ENCODE data around the gene TIMP4. TPM values are rescaled to one million over a fixed set of nuclear protein-coding genes. Genes with fewer than 3 reads are reported as not detected.

The TIMP4 gene
- total RNA-seq: 1 to 10 TPM; 2.8 to 3.8 TPM
- long read RNA-seq, transcript TIMP4-201 (5 exons, 1,650 nt): major isoform, 10 of 14 reads
- long read RNA-seq, partial matches to known transcripts: 0 of 14 reads
- long read RNA-seq, other reads (novel, unspliced or antisense): 4 of 14 reads

DNA sequence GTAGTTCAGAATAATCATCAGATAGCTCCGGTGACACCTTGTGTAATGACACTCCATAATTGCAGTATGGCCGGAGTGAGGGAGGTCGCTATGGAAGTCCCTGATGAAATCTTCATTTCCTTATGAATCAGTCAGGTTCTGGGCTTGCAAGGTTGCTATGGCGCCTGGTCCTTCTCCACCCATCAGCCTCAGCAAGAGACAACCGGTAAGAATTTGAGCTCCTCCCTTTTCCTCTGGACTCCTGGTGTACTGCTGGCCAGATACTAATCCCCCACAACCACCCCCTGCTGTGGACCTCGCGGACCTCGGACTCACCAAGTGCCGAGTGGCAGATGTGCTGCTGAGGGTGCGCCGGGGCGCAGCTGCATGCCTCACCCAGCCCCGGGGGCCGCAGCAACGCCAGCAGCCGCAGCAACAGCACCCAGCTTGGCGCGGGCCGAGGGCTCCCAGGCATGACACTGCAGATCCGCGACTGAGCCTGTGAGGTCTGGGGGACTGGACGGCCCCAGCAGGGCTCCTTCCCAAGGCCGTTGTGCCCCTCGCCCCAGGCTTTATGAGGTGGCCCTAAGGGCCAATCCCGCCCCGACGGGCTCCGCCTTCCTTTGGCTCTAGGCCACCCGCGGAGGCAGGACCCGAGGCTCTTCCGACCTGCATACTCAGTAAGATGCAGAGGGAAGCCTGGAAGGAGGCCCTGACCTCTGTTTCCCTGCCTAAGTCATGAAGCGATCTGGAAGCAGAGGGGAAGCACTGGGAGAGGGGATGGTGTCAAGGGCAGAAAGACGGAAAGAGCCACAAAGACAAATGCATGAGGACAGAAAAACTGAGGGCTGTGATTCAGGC is at the start of gene TIMP4:
Gene TIMP4 (minus strand): TSS at position 526 of the 840 bp plus-strand sequence. CDS start 72 bp downstream, at position 454.
- intact Hi-C loops (cut with DNase I, micrococcal nuclease): no loop called here
- ATAC-seq: peak; percentile 89
- peak; percentile 62 to 69 for DNase-seq

DNA sequence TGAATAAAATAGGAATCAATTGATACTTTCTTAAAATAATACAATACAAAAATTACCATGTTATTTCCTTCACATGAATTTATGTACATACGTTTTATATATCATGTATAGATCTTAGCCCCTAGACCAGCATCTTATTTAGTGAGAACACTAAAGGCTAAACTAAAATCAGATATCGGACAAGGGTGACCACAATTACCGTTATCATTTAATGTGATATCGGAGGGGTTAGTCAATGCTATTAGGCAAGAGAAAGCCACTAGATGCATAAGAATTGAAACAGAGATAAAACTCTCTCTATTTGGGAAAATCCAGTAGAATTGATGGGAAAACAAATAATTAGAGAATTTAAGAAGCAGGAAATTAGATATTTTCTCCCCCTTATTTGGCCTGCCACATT is 46.5 kb upstream of the TIMP4 start:
- no peak for ATAC-seq
- DNase-seq: no peak
- intact Hi-C loops (cut with DNase I, micrococcal nuclease): no loop called here

GRCh38 chr3:12201813-12202212 is 43.1 kb upstream of the TIMP4 start:
- ATAC-seq (no peak), DNase-seq (no peak)
- intact Hi-C loops (cut with DNase I, micrococcal nuclease): no loop called here

DNA sequence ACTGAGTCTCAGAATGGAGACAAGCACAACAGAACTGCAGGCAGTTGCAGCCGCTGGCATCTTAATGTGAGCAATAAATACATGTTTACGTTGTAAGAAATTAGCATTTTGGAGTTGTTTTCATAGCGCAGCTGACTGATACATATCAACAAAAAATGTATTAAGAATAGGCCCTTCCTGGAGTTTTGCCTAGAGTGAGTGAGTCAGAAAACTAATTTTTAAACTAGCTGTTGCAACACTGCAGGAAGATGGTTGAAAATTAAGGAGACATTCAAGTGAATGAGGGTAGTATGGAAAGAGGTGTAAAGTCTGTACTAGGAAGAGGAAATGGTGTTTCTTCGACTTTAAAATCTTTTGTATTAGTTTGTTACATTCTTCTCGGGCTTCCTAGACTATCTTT is 39.6 kb upstream of the TIMP4 start:
- no peak for DNase-seq
- no peak for ATAC-seq
- intact Hi-C loops (cut with DNase I, micrococcal nuclease): no loop called here

GRCh38 chr3:12197475-12197874 is 38.8 kb upstream of the TIMP4 start:
- intact Hi-C loops (cut with DNase I, micrococcal nuclease): no loop called here
- DNase-seq (no peak), ATAC-seq (no peak)

DNA sequence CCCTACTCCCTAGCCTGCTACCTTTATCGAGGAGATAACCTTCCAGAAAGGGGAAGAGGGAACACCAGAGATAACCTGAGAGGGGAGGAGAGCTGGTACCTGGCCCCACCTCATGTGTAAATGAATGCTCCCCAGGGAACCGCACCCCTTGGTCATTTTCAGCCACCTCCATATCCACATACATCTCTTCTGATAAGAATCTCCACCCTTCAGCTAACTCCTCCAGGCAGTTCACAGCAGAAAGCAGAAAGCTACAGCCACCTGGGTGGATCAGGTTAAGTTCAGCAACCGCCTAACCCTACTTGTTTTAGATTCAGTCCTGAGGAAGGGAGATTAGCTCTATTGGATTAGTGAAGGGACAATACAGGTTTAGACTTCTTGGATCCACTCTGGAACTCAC is 38.0 kb upstream of the TIMP4 start:
- peak; percentile 67 for ATAC-seq
- DNase-seq: no peak
- intact Hi-C loops (cut with DNase I, micrococcal nuclease): no loop called here

GRCh38 chr3:12195231-12195630 is 36.5 kb upstream of the TIMP4 start:
- intact Hi-C loops (cut with DNase I, micrococcal nuclease): no loop called here
- no peak for DNase-seq
- no peak for ATAC-seq

DNA sequence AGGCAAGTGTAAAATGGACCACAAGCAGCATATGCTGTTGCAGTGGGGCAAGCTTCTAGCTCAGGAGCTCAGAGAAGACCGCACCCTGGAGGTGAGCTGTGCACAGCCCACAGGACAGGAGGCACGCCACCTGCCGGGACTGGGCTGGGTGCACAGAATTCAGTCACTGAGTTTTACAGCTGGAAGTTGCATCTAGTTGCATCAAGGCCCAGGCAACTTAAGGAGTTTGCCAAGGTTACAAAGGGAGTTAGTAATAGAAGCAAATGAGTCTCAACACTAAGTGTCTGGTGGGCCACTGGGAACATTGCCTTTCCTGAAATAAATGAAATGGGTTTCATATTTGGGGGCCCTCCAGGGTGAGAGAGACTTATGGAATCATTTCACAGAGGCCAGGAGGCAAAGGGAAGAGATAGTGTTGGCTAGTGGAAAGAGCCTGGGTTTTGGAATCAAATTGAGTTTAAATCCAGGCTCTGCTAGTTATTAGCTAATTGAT is 36.0 kb upstream of the TIMP4 start:
- peak; percentile 79 for DNase-seq
- intact Hi-C loops (cut with DNase I, micrococcal nuclease): no loop called here
- peak; percentile 89 for ATAC-seq

GRCh38 chr3:12194209-12194608 is 35.5 kb upstream of the TIMP4 start:
- ATAC-seq (peak; percentile 14), DNase-seq (no peak)
- intact Hi-C loops (cut with DNase I, micrococcal nuclease): no loop called here

DNA sequence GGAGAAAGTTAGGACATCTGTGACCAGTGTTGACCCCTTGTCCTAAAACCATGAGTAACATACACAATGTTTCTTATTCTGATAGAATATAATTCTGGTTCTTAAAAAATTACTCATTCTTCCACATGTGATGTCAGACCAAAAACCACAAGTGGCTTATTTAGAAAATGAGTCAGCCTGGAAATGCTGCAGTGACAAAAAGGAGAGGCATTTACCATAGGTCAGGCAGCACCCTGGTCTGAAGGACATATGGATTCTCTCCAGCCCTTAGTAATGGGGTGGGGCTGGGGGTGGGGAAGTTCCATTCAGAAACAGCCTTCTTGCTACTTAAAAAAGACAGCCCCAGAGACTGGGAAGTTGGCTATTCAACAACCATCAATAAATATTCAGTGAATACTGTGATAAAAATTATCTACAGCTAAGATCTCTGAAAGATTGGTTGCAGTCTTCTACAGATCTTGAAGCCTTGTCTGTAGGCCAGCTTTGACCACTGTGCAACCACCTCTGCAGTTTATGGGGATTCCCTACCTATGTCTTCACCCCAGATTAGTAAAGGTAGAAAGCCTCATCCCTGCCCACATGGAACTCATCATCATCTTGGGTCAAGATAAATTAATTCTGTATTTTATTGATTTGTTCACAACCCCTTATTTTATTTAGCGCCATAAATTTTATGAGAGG is 34.9 kb upstream of the TIMP4 start:
- ATAC-seq (peak; percentile 70), DNase-seq (peak; percentile 34 to 64)
- intact Hi-C loops (cut with DNase I, micrococcal nuclease): no loop called here

GRCh38 chr3:12192655-12193484 is 34.2 kb upstream of the TIMP4 start:
- DNase-seq (no peak), ATAC-seq (peak; percentile 13)
- intact Hi-C loops (cut with DNase I, micrococcal nuclease): no loop called here

- intact Hi-C loops (cut with DNase I, micrococcal nuclease): no loop called here
- ATAC-seq: no peak
- no peak for DNase-seq
Measured at GRCh38 chr3:12192173-12192572, 33.5 kb upstream of the TIMP4 start.

DNA sequence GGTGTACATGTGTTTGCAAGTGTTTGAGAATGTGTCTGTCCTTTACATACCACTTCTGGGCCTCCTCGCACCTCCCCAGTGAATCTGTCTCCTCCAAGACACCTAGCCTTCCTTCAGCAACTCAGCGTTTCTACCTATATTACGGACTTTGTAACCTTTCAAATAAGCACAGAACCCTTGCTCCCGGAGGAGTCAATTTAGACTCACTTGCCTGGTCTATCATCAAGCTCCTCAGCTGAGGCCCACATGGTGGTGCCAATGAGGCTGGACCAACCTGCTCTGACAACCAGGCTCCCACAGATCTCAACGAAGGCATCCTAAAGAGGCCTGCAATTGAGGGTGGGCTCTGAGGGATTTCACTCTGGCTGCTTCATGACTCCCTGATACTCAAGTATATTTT is 32.8 kb upstream of the TIMP4 start:
- intact Hi-C loops (cut with DNase I, micrococcal nuclease): no loop called here
- DNase-seq (no peak), ATAC-seq (no peak)

- DNase-seq: no peak
- intact Hi-C loops (cut with DNase I, micrococcal nuclease): no loop called here
- no peak for ATAC-seq
Measured at GRCh38 chr3:12190832-12191231, 32.1 kb upstream of the TIMP4 start.

GRCh38 chr3:12190221-12190807 is 31.6 kb upstream of the TIMP4 start:
- intact Hi-C loops (cut with DNase I, micrococcal nuclease): no loop called here
- no peak for DNase-seq
- ATAC-seq: no peak

- no peak for ATAC-seq
- no peak for DNase-seq
- intact Hi-C loops (cut with DNase I, micrococcal nuclease): no loop called here
Measured at GRCh38 chr3:12188681-12189287, 30.1 kb upstream of the TIMP4 start.

DNA sequence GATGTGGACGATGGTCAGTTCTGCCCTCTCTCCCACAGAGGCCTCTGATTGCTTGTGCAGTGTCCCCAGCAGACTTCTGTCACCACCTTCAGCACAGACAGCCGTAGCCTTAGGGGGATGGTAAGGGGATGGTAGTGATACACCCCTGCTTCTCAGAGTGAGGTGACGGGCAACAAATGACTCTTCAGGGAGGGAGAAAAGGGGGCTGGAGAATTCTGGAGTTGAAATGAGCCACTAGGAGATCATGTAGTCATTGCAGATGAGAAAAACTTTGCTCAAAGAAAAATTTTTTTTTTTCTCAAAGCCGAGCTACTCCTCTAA is 29.6 kb upstream of the TIMP4 start:
- no peak for DNase-seq
- peak; percentile 12 for ATAC-seq
- intact Hi-C loops (cut with DNase I, micrococcal nuclease): no loop called here

GRCh38 chr3:12187448-12188327 is 29.0 kb upstream of the TIMP4 start:
- intact Hi-C loops (cut with DNase I, micrococcal nuclease): no loop called here
- DNase-seq (peak; percentile 36 to 44), ATAC-seq (peak; percentile 73)

Measured in left colon (tissue), 2 donors.